ENCODE results near the gene HACE1.

The HACE1 gene

GRCh38 chr6:104728448-104728847 is 131.3 kb downstream of the HACE1 start:
- Histone ChIP-seq H4K8ac (ENCODE audit: low read depth, low read length) (no peak overlapping the region), H3K9ac (ENCODE audit: low read length) (no peak overlapping the region), H2BK15ac (replicated peaks; ENCODE audit: low read depth) (no peak overlapping the region), H4K5ac (ENCODE audit: low read length) (no peak overlapping the region), H2BK120ac (ENCODE audit: low read depth, low read length) (no peak overlapping the region), H2AK5ac (ENCODE audit: low read length) (no peak overlapping the region), H3K23ac (ENCODE audit: low read length) (no peak overlapping the region), H3K79me1 (ENCODE audit: low read length) (no peaks in the 10 kb centered on the region), H3K4me1 (ENCODE audit: control insufficient read depth, low read depth, low read length) (no peaks in the 10 kb centered on the region), H3K18ac (ENCODE audit: low read length) (no peak overlapping the region), H3K4ac (ENCODE audit: low read depth, low read length) (no peak overlapping the region), H3K4me3 (ENCODE audit: low read length) (no peak overlapping the region), H3K56ac (ENCODE audit: low read length) (no peak overlapping the region), H3K79me2 (ENCODE audit: control insufficient read depth, insufficient read depth, low read length) (no peaks in the 10 kb centered on the region), H2BK5ac (ENCODE audit: low read length) (no peak overlapping the region), H3K27ac (ENCODE audit: low read depth, low read length) (no peak overlapping the region), H3K27me3 (ENCODE audit: insufficient read depth, low read length, poor library complexity) (no peaks in the 10 kb centered on the region), H3K36me3 (ENCODE audit: control insufficient read depth, insufficient read depth, low read length) (no peaks in the 10 kb centered on the region), H3K4me2 (ENCODE audit: low read length) (no peak overlapping the region)
- DNase-seq, result no peak
- WGBS (ENCODE audit: extremely low coverage, insufficient coverage, low lambda C conversion rate), result 100% methylated on average over 1 of the region's 4 CpGs

- no peak overlapping the region for H3K27ac ChIP-seq (ENCODE audit: low read depth, low read length)
- H3K4me3 ChIP-seq (ENCODE audit: low read length), result no peak overlapping the region
Measured at GRCh38 chr6:104718672-104719071, 141.0 kb downstream of the HACE1 start.

GRCh38 chr6:104716858-104717257 is 142.9 kb downstream of the HACE1 start:
- H3K4me2 ChIP-seq (ENCODE audit: low read length), result no peak overlapping the region
- no peak for DNase-seq
- WGBS (ENCODE audit: extremely low coverage, insufficient coverage, low lambda C conversion rate), result no CpG with 5 or more reads among the region's 4 CpGs

More at GRCh38 chr6:104718672-104719071, 141.0 kb downstream of the HACE1 start:
- no peak overlapping the region for H2BK15ac ChIP-seq (replicated peaks; ENCODE audit: low read depth)
- no CpG with 5 or more reads among the region's 1 CpG for WGBS (ENCODE audit: extremely low coverage, insufficient coverage, low lambda C conversion rate)
- H3K4ac ChIP-seq (ENCODE audit: low read depth, low read length), result no peak overlapping the region
- no peaks in the 10 kb centered on the region for H3K79me2 ChIP-seq (ENCODE audit: control insufficient read depth, insufficient read depth, low read length)
- no peak overlapping the region for H3K56ac ChIP-seq (ENCODE audit: low read length)
- no peaks in the 10 kb centered on the region for H3K4me1 ChIP-seq (ENCODE audit: control insufficient read depth, low read depth, low read length)
- no peaks in the 10 kb centered on the region for H3K36me3 ChIP-seq (ENCODE audit: control insufficient read depth, insufficient read depth, low read length)
- H3K79me1 ChIP-seq (ENCODE audit: low read length), result no peaks in the 10 kb centered on the region
- H2BK5ac ChIP-seq (ENCODE audit: low read length), result no peak overlapping the region
- H3K23ac ChIP-seq (ENCODE audit: low read length), result no peak overlapping the region
- DNase-seq, result no peak
- H3K4me2 ChIP-seq (ENCODE audit: low read length), result no peak overlapping the region
- H4K5ac ChIP-seq (ENCODE audit: low read length), result no peak overlapping the region
- no peak overlapping the region for H2AK5ac ChIP-seq (ENCODE audit: low read length)
- H3K27me3 ChIP-seq (ENCODE audit: insufficient read depth, low read length, poor library complexity), result no peaks in the 10 kb centered on the region
- no peak overlapping the region for H3K18ac ChIP-seq (ENCODE audit: low read length)
- H3K9ac ChIP-seq (ENCODE audit: low read length), result no peak overlapping the region
- H2BK120ac ChIP-seq (ENCODE audit: low read depth, low read length), result no peak overlapping the region
- H4K8ac ChIP-seq (ENCODE audit: low read depth, low read length), result no peak overlapping the region

GRCh38 chr6:104714796-104715195 is 144.9 kb downstream of the HACE1 start:
- Histone ChIP-seq H3K27me3 (ENCODE audit: insufficient read depth, low read length, poor library complexity) (no peaks in the 10 kb centered on the region), H3K79me2 (ENCODE audit: control insufficient read depth, insufficient read depth, low read length) (no peaks in the 10 kb centered on the region), H3K36me3 (ENCODE audit: control insufficient read depth, insufficient read depth, low read length) (no peaks in the 10 kb centered on the region), H3K79me1 (ENCODE audit: low read length) (no peaks in the 10 kb centered on the region), H2AK5ac (ENCODE audit: low read length) (no peak overlapping the region), H3K18ac (ENCODE audit: low read length) (no peak overlapping the region), H4K5ac (ENCODE audit: low read length) (no peak overlapping the region), H3K4me1 (ENCODE audit: control insufficient read depth, low read depth, low read length) (no peaks in the 10 kb centered on the region), H3K4me3 (ENCODE audit: low read length) (no peak overlapping the region), H2BK120ac (ENCODE audit: low read depth, low read length) (no peak overlapping the region), H2BK15ac (replicated peaks; ENCODE audit: low read depth) (no peak overlapping the region), H3K56ac (ENCODE audit: low read length) (no peak overlapping the region), H3K23ac (ENCODE audit: low read length) (no peak overlapping the region), H4K8ac (ENCODE audit: low read depth, low read length) (no peak overlapping the region), H3K4ac (ENCODE audit: low read depth, low read length) (no peak overlapping the region), H2BK5ac (ENCODE audit: low read length) (no peak overlapping the region), H3K9ac (ENCODE audit: low read length) (no peak overlapping the region), H3K27ac (ENCODE audit: low read depth, low read length) (no peak overlapping the region), H3K4me2 (ENCODE audit: low read length) (no peak overlapping the region)
- no CpG with 5 or more reads among the region's 3 CpGs for WGBS (ENCODE audit: extremely low coverage, insufficient coverage, low lambda C conversion rate)
- DNase-seq, result no peak

More at GRCh38 chr6:104716858-104717257, 142.9 kb downstream of the HACE1 start:
- H3K4ac ChIP-seq (ENCODE audit: low read depth, low read length), result no peak overlapping the region
- H3K27me3 ChIP-seq (ENCODE audit: insufficient read depth, low read length, poor library complexity), result no peaks in the 10 kb centered on the region
- H3K79me2 ChIP-seq (ENCODE audit: control insufficient read depth, insufficient read depth, low read length), result no peaks in the 10 kb centered on the region
- H3K4me3 ChIP-seq (ENCODE audit: low read length), result no peak overlapping the region
- H4K8ac ChIP-seq (ENCODE audit: low read depth, low read length), result no peak overlapping the region
- H3K36me3 ChIP-seq (ENCODE audit: control insufficient read depth, insufficient read depth, low read length), result no peaks in the 10 kb centered on the region
- H3K56ac ChIP-seq (ENCODE audit: low read length), result no peak overlapping the region
- no peak overlapping the region for H3K23ac ChIP-seq (ENCODE audit: low read length)
- H2BK15ac ChIP-seq (replicated peaks; ENCODE audit: low read depth), result no peak overlapping the region
- no peaks in the 10 kb centered on the region for H3K4me1 ChIP-seq (ENCODE audit: control insufficient read depth, low read depth, low read length)
- no peak overlapping the region for H3K9ac ChIP-seq (ENCODE audit: low read length)
- H2BK5ac ChIP-seq (ENCODE audit: low read length), result no peak overlapping the region
- H4K5ac ChIP-seq (ENCODE audit: low read length), result no peak overlapping the region
- no peak overlapping the region for H2BK120ac ChIP-seq (ENCODE audit: low read depth, low read length)
- no peak overlapping the region for H3K18ac ChIP-seq (ENCODE audit: low read length)
- H3K27ac ChIP-seq (ENCODE audit: low read depth, low read length), result no peak overlapping the region
- H3K79me1 ChIP-seq (ENCODE audit: low read length), result no peaks in the 10 kb centered on the region
- no peak overlapping the region for H2AK5ac ChIP-seq (ENCODE audit: low read length)

- H3K79me2 ChIP-seq (ENCODE audit: control insufficient read depth, insufficient read depth, low read length), result no peaks in the 10 kb centered on the region
- H3K56ac ChIP-seq (ENCODE audit: low read length), result no peak overlapping the region
- H2BK120ac ChIP-seq (ENCODE audit: low read depth, low read length), result no peak overlapping the region
- no peak overlapping the region for H3K4me2 ChIP-seq (ENCODE audit: low read length)
- no peak overlapping the region for H4K8ac ChIP-seq (ENCODE audit: low read depth, low read length)
- H3K4me3 ChIP-seq (ENCODE audit: low read length), result no peak overlapping the region
- no peak overlapping the region for H3K23ac ChIP-seq (ENCODE audit: low read length)
- H2BK15ac ChIP-seq (replicated peaks; ENCODE audit: low read depth), result no peak overlapping the region
- no CpG with 5 or more reads among the region's 2 CpGs for WGBS (ENCODE audit: extremely low coverage, insufficient coverage, low lambda C conversion rate)
- no peaks in the 10 kb centered on the region for H3K36me3 ChIP-seq (ENCODE audit: control insufficient read depth, insufficient read depth, low read length)
- H2AK5ac ChIP-seq (ENCODE audit: low read length), result no peak overlapping the region
- no peak for DNase-seq
- no peak overlapping the region for H3K4ac ChIP-seq (ENCODE audit: low read depth, low read length)
- H3K4me1 ChIP-seq (ENCODE audit: control insufficient read depth, low read depth, low read length), result no peaks in the 10 kb centered on the region
- no peak overlapping the region for H3K9ac ChIP-seq (ENCODE audit: low read length)
- H2BK5ac ChIP-seq (ENCODE audit: low read length), result no peak overlapping the region
- H3K27me3 ChIP-seq (ENCODE audit: insufficient read depth, low read length, poor library complexity), result no peaks in the 10 kb centered on the region
- no peak overlapping the region for H3K27ac ChIP-seq (ENCODE audit: low read depth, low read length)
- no peak overlapping the region for H3K18ac ChIP-seq (ENCODE audit: low read length)
- H4K5ac ChIP-seq (ENCODE audit: low read length), result no peak overlapping the region
- H3K79me1 ChIP-seq (ENCODE audit: low read length), result no peaks in the 10 kb centered on the region
Measured at GRCh38 chr6:104713982-104714381, 145.7 kb downstream of the HACE1 start.

GRCh38 chr6:104711371-104711770 is 148.3 kb downstream of the HACE1 start:
- no peaks in the 10 kb centered on the region for H3K4me1 ChIP-seq (ENCODE audit: control insufficient read depth, low read depth, low read length)
- H3K4ac ChIP-seq (ENCODE audit: low read depth, low read length), result no peak overlapping the region
- no peak overlapping the region for H3K18ac ChIP-seq (ENCODE audit: low read length)
- H3K4me3 ChIP-seq (ENCODE audit: low read length), result no peak overlapping the region
- no peak overlapping the region for H3K23ac ChIP-seq (ENCODE audit: low read length)
- no peak overlapping the region for H2BK5ac ChIP-seq (ENCODE audit: low read length)
- H2BK15ac ChIP-seq (replicated peaks; ENCODE audit: low read depth), result no peak overlapping the region
- H4K8ac ChIP-seq (ENCODE audit: low read depth, low read length), result no peak overlapping the region
- H3K4me2 ChIP-seq (ENCODE audit: low read length), result no peak overlapping the region
- no CpG with 5 or more reads among the region's 4 CpGs for WGBS (ENCODE audit: extremely low coverage, insufficient coverage, low lambda C conversion rate)
- no peak for DNase-seq
- no peak overlapping the region for H4K5ac ChIP-seq (ENCODE audit: low read length)
- no peak overlapping the region for H2BK120ac ChIP-seq (ENCODE audit: low read depth, low read length)
- H2AK5ac ChIP-seq (ENCODE audit: low read length), result no peak overlapping the region
- no peaks in the 10 kb centered on the region for H3K79me1 ChIP-seq (ENCODE audit: low read length)
- no peak overlapping the region for H3K56ac ChIP-seq (ENCODE audit: low read length)
- H3K36me3 ChIP-seq (ENCODE audit: control insufficient read depth, insufficient read depth, low read length), result no peaks in the 10 kb centered on the region
- no peak overlapping the region for H3K27ac ChIP-seq (ENCODE audit: low read depth, low read length)
- no peaks in the 10 kb centered on the region for H3K79me2 ChIP-seq (ENCODE audit: control insufficient read depth, insufficient read depth, low read length)
- H3K27me3 ChIP-seq (ENCODE audit: insufficient read depth, low read length, poor library complexity), result no peaks in the 10 kb centered on the region
- H3K9ac ChIP-seq (ENCODE audit: low read length), result no peak overlapping the region
